ENCODE measurements around the gene EPAS1.

DNA sequence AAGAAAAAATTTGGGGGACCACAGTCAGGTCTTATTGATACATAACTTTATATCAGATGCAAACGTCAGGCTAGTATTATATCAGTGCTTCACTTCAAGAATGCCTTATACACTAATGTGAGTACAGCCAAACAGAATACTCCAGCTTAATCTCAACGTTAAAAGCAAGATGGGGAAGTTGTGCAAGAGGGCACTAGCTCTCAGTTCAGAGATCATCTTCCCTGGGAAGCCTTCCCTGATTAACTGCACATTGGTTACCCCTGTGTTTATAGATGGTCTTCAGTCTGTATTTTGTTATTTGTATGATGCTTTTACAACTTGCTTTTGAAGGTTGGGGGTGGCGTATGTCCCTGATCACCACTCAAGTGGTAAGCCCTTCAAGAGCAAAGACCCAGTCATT lies 11.4 kb downstream of the EPAS1 start:
- TF ChIP-seq SREBF2 (CRISPR knock-in tag; IDR thresholded peaks at IDR 0.05) (no peak), RNF2 (IDR thresholded peaks at IDR 0.05) (no peak)
- TF ChIP-seq, protein P1, sequence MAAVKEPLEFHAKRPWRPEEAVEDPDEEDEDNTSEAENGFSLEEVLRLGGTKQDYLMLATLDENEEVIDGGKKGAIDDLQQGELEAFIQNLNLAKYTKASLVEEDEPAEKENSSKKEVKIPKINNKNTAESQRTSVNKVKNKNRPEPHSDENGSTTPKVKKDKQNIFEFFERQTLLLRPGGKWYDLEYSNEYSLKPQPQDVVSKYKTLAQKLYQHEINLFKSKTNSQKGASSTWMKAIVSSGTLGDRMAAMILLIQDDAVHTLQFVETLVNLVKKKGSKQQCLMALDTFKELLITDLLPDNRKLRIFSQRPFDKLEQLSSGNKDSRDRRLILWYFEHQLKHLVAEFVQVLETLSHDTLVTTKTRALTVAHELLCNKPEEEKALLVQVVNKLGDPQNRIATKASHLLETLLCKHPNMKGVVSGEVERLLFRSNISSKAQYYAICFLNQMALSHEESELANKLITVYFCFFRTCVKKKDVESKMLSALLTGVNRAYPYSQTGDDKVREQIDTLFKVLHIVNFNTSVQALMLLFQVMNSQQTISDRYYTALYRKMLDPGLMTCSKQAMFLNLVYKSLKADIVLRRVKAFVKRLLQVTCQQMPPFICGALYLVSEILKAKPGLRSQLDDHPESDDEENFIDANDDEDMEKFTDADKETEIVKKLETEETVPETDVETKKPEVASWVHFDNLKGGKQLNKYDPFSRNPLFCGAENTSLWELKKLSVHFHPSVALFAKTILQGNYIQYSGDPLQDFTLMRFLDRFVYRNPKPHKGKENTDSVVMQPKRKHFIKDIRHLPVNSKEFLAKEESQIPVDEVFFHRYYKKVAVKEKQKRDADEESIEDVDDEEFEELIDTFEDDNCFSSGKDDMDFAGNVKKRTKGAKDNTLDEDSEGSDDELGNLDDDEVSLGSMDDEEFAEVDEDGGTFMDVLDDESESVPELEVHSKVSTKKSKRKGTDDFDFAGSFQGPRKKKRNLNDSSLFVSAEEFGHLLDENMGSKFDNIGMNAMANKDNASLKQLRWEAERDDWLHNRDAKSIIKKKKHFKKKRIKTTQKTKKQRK (IDR thresholded peaks at IDR 0.05; ENCODE audit: borderline replicate concordance, low read depth, low read length), result no peak
